Measurements from ENCODE around the gene DHX34.
"Not testable (repeated sequence)": the region's sequence is repeated elsewhere in the genome, so short reads cannot be mapped to it uniquely, and the experiment has no call there.

Gene DHX34

DNA sequence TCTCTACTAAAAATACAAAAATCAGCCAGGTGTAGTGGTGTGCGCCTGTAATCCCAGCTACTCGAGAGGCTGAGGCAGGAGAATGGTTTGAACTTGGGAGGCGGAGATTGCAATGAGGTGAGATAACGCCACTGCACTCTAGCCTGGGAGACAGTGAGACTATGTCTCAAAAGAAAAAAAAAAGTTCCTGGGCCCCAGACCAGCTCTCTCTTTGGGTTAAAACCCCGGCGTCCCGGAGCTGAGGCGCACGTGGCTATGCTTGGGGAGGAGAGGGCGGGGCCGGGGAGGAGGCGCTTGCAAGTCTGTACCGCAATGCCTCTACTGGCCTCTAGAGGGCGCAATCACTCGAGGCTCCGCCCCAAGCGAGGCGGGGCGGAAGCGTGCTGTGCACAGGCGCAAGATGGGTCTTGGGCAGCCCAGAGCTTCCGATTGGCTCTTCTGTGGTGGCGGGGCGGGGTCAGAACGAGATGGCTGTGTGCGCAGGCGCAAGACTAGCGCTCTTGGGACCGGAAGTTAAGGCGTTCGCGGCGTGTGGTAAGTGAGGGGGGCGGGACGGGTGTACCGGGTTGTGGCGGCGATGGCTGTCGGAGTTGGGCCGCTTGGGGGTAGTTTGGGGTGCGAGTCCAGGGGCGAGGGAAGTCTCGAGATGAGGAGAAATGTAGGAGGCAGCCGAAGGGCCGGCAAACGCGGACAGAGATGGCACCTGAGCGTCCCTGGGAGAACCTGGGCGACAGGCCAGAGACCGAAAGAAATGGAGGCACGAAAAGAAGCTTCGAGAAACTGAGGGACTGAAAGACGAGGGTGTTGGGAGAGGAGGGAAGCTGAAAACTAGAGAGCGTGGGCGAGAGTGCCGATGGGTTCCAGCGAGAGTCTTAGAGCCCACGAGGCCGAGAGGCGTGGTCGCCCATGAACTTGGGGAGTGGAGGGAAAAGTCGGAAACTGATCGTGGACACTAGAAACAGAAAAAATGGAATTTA lies at the start of gene DHX34:
Gene DHX34, plus strand, starts transcription at position 497 of the 977 bp plus-strand sequence. CDS start 3,716 bp downstream, outside the sequence.
- Histone ChIP-seq H3K27me3 (ENCODE audit: insufficient read depth, low read length) (no peaks in the 10 kb centered on the region), H3K79me2 (ENCODE audit: insufficient read depth, low read length) (peaks cover 10% of the 10 kb centered on the region), H2AFZ (ENCODE audit: low read length) (0 out of 2 replicates have a peak within 1 kb of the TSS, but pooled peaks have one; percentile 13), H4K20me1 (ENCODE audit: insufficient read depth, low read length) (no peaks in the 10 kb centered on the region), H3K9me3 (ENCODE audit: low read length) (no peaks in the 10 kb centered on the region), H3K27ac (ENCODE audit: low read depth, low read length, poor library complexity, severe bottlenecking) (no peak within 1 kb of the TSS), H3K36me3 (ENCODE audit: insufficient read depth, low read length) (peaks cover 29% of the 10 kb centered on the region), H3K9me2 (ENCODE audit: low read depth, low read length) (no peaks in the 10 kb centered on the region), H3K4me1 (ENCODE audit: insufficient read depth, low read length, severe bottlenecking) (peaks cover 36% of the 10 kb centered on the region), H3F3A (ENCODE audit: insufficient read depth, low read length) (no peaks in the 10 kb centered on the region), H3K4me3 (ENCODE audit: low read depth, low read length, poor library complexity, severe bottlenecking) (peak within 1 kb of the TSS; percentile 90), H3K9ac (ENCODE audit: low read length) (peak within 1 kb of the TSS; percentile 92), H3K4me2 (ENCODE audit: low read length) (peak within 1 kb of the TSS; percentile 100)
- TF ChIP-seq, protein P1, sequence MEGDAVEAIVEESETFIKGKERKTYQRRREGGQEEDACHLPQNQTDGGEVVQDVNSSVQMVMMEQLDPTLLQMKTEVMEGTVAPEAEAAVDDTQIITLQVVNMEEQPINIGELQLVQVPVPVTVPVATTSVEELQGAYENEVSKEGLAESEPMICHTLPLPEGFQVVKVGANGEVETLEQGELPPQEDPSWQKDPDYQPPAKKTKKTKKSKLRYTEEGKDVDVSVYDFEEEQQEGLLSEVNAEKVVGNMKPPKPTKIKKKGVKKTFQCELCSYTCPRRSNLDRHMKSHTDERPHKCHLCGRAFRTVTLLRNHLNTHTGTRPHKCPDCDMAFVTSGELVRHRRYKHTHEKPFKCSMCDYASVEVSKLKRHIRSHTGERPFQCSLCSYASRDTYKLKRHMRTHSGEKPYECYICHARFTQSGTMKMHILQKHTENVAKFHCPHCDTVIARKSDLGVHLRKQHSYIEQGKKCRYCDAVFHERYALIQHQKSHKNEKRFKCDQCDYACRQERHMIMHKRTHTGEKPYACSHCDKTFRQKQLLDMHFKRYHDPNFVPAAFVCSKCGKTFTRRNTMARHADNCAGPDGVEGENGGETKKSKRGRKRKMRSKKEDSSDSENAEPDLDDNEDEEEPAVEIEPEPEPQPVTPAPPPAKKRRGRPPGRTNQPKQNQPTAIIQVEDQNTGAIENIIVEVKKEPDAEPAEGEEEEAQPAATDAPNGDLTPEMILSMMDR (IDR thresholded peaks at IDR 0.05; ENCODE audit: low read length) = peak; percentile 90
- no peak for TF ChIP-seq EZH2 (IDR thresholded peaks at IDR 0.05; ENCODE audit: borderline replicate concordance, low read length)

GRCh38 chr19:47300867-47301266 lies 48.2 kb upstream of the DHX34 start:
- not testable (repeated sequence) for H3F3A ChIP-seq (ENCODE audit: insufficient read depth, low read length); H3K4me2 ChIP-seq (ENCODE audit: low read length); H3K79me2 ChIP-seq (ENCODE audit: insufficient read depth, low read length); H3K4me3 ChIP-seq (ENCODE audit: low read depth, low read length, poor library complexity, severe bottlenecking); H3K9me2 ChIP-seq (ENCODE audit: low read depth, low read length); H2AFZ ChIP-seq (ENCODE audit: low read length); H3K4me1 ChIP-seq (ENCODE audit: insufficient read depth, low read length, severe bottlenecking); H3K9ac ChIP-seq (ENCODE audit: low read length); H3K27me3 ChIP-seq (ENCODE audit: insufficient read depth, low read length); H4K20me1 ChIP-seq (ENCODE audit: insufficient read depth, low read length); H3K36me3 ChIP-seq (ENCODE audit: insufficient read depth, low read length); H3K9me3 ChIP-seq (ENCODE audit: low read length); H3K27ac ChIP-seq (ENCODE audit: low read depth, low read length, poor library complexity, severe bottlenecking)

- H3K4me1 ChIP-seq (ENCODE audit: insufficient read depth, low read length, severe bottlenecking) = no peaks in the 10 kb centered on the region
- H2AFZ ChIP-seq (ENCODE audit: low read length) = no peak overlapping the region
- no peak overlapping the region for H3K4me3 ChIP-seq (ENCODE audit: low read depth, low read length, poor library complexity, severe bottlenecking)
- no peaks in the 10 kb centered on the region for H3K36me3 ChIP-seq (ENCODE audit: insufficient read depth, low read length)
- H3K9ac ChIP-seq (ENCODE audit: low read length) = no peak overlapping the region
- no peak overlapping the region for H3K27ac ChIP-seq (ENCODE audit: low read depth, low read length, poor library complexity, severe bottlenecking)
- no peaks in the 10 kb centered on the region for H3K9me2 ChIP-seq (ENCODE audit: low read depth, low read length)
- H3F3A ChIP-seq (ENCODE audit: insufficient read depth, low read length) = no peaks in the 10 kb centered on the region
- H3K4me2 ChIP-seq (ENCODE audit: low read length) = no peak overlapping the region
- H3K27me3 ChIP-seq (ENCODE audit: insufficient read depth, low read length) = no peaks in the 10 kb centered on the region
- no peaks in the 10 kb centered on the region for H3K79me2 ChIP-seq (ENCODE audit: insufficient read depth, low read length)
- TF ChIP-seq, protein P1 (IDR thresholded peaks at IDR 0.05; ENCODE audit: low read length) = no peak
- TF ChIP-seq EZH2 (IDR thresholded peaks at IDR 0.05; ENCODE audit: borderline replicate concordance, low read length) = no peak
- no peaks in the 10 kb centered on the region for H4K20me1 ChIP-seq (ENCODE audit: insufficient read depth, low read length)
- no peaks in the 10 kb centered on the region for H3K9me3 ChIP-seq (ENCODE audit: low read length)
These were observed 46.9 kb upstream of the DHX34 start for GRCh38 chr19:47302249-47302648.

Data from OCI-LY1 (cell line).